ENCODE data around the gene MAEL.

GRCh38 chr1:167011560-167012191 lies 22.6 kb downstream of the MAEL start:
- no peak for TF ChIP-seq CTCF (IDR thresholded peaks at IDR 0.05; ENCODE audit: low read length)
- no peak for TF ChIP-seq EZH2 (IDR thresholded peaks at IDR 0.05; ENCODE audit: borderline replicate concordance, low read length)

All from OCI-LY1 (cell line).